Measurements from ENCODE around the gene CNTD1. TPM values are rescaled to one million over a fixed set of nuclear protein-coding genes. Genes with fewer than 3 reads are reported as not detected.

Gene CNTD1
- total RNA-seq, 1 donor from 2014 or later = 0.09 TPM

- H3K4me1 Mint-ChIP-seq = peaks cover 11% of the 10 kb centered on the region
- H3K4me3 Mint-ChIP-seq = no peak overlapping the region
- no peak for DNase-seq (ENCODE audit: low spot score in 2 of 2, unreplicated experiment in 2 of 2)
- peak overlapping the region; percentile 32 for H3K27ac Mint-ChIP-seq
- no peaks in the 10 kb centered on the region for H3K9me3 Mint-ChIP-seq
- H3K27me3 Mint-ChIP-seq (ENCODE audit: low read depth) = no peaks in the 10 kb centered on the region
- peak; percentile 56 for TF ChIP-seq CTCF (IDR thresholded peaks at IDR 0.05; ENCODE audit: unreplicated experiment)
- H3K36me3 Mint-ChIP-seq = peaks cover 34% of the 10 kb centered on the region
Observed at GRCh38 chr17:42819939-42820535, 21.4 kb downstream of the CNTD1 start.

DNA sequence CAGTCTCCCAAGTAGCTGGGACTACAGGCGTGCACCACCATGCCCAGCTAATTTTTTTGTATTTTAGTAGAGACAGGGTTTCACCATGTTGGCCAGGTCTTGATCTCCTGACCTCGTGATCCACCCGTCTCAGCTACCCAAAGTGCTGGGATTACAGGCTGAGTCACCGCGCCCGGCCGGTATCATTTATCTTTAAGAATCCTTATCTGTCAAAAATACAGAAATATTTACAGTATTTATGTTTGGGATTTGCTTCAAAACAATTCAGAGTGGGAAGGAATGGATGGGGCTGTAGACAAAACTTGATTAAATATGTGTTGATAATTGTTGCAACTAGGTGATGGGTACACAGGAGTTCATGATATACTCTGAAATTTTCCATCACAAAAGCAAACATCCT lies 22.5 kb downstream of the CNTD1 start:
- no peaks in the 10 kb centered on the region for H3K9me3 Mint-ChIP-seq
- H3K27ac Mint-ChIP-seq = no peak overlapping the region
- H3K27me3 Mint-ChIP-seq (ENCODE audit: low read depth) = no peaks in the 10 kb centered on the region
- peaks cover 27% of the 10 kb centered on the region for H3K36me3 Mint-ChIP-seq
- H3K4me1 Mint-ChIP-seq = peaks cover 11% of the 10 kb centered on the region
- no peak for DNase-seq (ENCODE audit: low spot score in 2 of 2, unreplicated experiment in 2 of 2)
- no peak for TF ChIP-seq CTCF (IDR thresholded peaks at IDR 0.05; ENCODE audit: unreplicated experiment)
- no peak overlapping the region for H3K4me3 Mint-ChIP-seq

DNA sequence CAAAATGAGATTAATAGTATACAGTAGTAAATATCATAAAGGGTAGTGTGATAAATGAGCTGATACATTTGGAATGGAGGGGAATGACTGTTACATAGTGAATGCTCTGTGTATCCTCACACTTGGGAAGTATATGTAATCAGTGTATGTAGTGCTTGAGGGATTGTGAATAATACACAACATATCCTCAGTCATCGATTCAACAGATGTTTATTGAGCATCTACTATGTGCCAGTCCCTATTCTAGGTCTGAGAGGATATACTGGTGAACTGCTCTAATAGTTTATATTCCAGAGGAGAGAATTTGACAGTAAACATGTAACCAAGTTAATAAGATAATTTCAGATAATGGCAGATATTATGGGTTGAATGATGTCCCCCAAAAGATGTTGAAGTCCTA lies 28.8 kb downstream of the CNTD1 start:
- no peak for TF ChIP-seq CTCF (IDR thresholded peaks at IDR 0.05; ENCODE audit: unreplicated experiment)
- Mint-ChIP-seq H3K36me3 (no peaks in the 10 kb centered on the region), H3K4me1 (peaks cover 15% of the 10 kb centered on the region), H3K9me3 (no peaks in the 10 kb centered on the region), H3K27ac (no peak overlapping the region), H3K4me3 (no peak overlapping the region), H3K27me3 (ENCODE audit: low read depth) (peaks cover 26% of the 10 kb centered on the region)
- no peak for DNase-seq (ENCODE audit: low spot score in 2 of 2, unreplicated experiment in 2 of 2)

DNA sequence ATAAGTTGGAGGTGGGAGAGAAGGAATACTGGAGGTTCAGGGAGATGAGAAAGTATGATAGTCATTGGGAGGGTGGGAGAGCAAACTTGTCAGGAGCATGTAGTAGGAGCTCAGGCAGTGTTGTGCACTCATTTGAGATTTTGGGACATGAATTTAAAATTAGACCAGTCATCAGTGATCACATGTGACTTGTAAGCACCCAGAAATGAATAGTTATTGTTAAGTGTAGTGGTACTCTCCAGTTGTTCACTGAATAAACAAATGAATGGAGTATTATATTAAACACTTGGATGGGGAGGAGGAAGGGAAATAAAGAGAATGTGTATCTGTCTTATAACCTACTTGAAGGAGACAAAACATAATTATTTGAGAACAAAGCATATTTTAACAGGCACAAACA lies 32.3 kb downstream of the CNTD1 start:
- no peak for TF ChIP-seq CTCF (IDR thresholded peaks at IDR 0.05; ENCODE audit: unreplicated experiment)
- H3K36me3 Mint-ChIP-seq = peaks cover 2% of the 10 kb centered on the region
- H3K4me3 Mint-ChIP-seq = peak overlapping the region; percentile 24
- peaks cover 19% of the 10 kb centered on the region for H3K4me1 Mint-ChIP-seq
- no peak for DNase-seq (ENCODE audit: low spot score in 2 of 2, unreplicated experiment in 2 of 2)
- no peak overlapping the region for H3K27ac Mint-ChIP-seq
- no peaks in the 10 kb centered on the region for H3K9me3 Mint-ChIP-seq
- peaks cover 26% of the 10 kb centered on the region for H3K27me3 Mint-ChIP-seq (ENCODE audit: low read depth)

DNA sequence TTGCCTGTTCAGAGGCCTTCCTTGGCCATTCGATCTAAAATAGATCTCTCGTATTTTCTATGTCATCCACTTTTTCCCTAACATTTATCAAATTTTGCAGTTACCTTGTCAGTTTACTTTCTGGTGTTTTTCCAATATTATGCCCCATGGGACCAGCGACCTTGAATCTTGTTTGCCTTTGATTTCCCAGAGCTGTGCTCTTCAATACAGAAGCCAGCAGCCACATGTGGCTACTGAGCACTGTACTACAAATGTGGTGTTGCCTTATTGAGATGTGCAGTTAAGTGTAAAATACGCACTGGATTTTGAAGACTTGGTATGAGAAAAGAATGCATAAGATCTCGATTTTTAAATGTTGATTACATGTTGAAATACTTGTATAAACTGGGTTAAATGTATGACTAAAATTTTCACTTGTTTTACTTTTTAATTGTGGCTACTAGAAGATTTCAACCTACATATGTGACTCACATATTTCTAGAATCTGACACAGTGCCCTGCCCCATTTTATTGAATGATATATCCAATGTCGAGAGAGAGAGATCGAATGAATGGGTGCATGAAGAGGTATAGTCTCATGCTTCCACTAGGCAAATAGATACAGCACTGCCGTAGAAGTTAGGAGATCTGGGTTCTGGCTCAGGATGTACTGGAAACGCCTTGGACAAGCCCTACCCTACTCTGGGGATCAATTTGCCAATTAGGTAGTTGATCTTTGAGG lies 33.7 kb downstream of the CNTD1 start:
- no peak for TF ChIP-seq CTCF (IDR thresholded peaks at IDR 0.05; ENCODE audit: unreplicated experiment)
- H3K9me3 Mint-ChIP-seq = no peaks in the 10 kb centered on the region
- no peak for DNase-seq (ENCODE audit: low spot score in 2 of 2, unreplicated experiment in 2 of 2)
- peak overlapping the region; percentile 92 for H3K4me3 Mint-ChIP-seq
- H3K27me3 Mint-ChIP-seq (ENCODE audit: low read depth) = peaks cover 20% of the 10 kb centered on the region
- peaks cover 19% of the 10 kb centered on the region for H3K4me1 Mint-ChIP-seq
- H3K36me3 Mint-ChIP-seq = peaks cover 8% of the 10 kb centered on the region
- H3K27ac Mint-ChIP-seq = peak overlapping the region; percentile 98
